ENCODE results near the gene PDLIM1.

The PDLIM1 gene

DNA sequence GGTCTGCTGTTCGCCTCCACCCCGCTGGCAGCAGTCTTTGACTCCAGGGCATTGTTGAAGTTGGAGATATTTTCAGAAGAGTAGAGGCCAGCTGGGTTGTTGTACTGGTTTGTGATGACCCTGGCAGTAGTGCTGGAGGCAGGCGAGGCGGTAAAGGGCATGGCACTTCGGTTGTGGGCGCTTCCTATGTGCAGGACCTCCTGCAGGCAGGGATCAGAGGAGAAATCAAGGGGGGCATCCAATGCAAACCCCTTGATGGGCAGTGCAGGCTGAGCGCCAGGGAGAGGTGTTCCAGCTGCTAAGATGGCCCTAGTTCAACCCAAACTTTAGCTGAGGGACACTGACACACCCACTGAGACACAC, 27.0 kb downstream of the PDLIM1 start:
- no peak for DNase-seq (ENCODE audit: low spot score)

GRCh38 chr10:95262763-95263518, 27.9 kb downstream of the PDLIM1 start:
- DNase-seq (ENCODE audit: low spot score), result no peak

DNA sequence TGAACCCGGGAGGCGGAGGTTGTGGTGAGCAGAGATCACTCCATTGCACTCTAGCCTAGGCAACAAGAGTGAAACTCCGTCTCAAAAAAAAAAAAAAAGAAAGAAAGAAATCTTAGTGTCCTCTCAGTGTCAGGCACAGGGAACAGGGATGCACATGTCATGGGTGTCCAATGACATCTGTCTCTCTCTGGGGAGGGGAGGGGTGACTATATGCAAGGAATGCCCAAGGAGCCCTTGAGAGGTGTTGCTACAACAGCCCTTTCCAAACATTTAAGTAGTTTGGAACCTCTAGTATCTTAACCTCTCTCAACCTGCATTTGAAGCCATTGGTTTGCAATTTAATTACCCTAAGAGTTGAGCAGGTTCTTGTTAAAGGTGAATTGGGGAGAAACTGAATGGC, 28.9 kb downstream of the PDLIM1 start:
- DNase-seq (ENCODE audit: low spot score), result no peak

DNA sequence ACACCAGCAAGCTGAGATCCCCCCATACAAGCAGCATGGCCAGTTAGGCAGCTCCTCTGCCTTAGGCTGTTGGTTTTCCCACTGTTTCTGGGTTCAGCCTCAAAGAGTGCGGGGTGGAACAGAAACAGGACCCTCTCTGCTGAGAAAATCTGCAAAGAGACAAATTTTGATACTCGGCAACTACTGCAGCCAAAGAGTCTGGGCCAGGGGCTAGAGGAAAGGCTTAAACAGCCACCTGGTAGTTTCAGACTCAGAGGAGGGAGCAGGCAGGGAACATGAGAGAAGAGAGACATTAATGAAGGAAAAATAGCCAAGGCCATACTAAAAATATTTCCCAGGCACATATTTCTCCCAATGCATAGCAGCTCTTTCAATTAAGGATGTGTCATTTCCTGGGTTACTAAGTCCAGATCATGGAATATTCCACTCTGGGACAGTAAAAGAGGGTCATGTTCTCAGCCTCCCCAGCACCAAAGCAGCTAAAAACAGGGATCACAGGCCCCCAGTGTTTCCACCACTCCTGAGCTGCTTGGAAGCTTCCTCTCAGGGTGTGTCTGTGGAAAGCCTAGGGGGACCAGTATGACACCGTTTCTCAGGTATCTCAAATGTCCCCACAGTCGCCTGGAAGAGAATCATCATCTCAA, 29.8 kb downstream of the PDLIM1 start:
- peak; percentile 54 for DNase-seq (ENCODE audit: low spot score)

DNA sequence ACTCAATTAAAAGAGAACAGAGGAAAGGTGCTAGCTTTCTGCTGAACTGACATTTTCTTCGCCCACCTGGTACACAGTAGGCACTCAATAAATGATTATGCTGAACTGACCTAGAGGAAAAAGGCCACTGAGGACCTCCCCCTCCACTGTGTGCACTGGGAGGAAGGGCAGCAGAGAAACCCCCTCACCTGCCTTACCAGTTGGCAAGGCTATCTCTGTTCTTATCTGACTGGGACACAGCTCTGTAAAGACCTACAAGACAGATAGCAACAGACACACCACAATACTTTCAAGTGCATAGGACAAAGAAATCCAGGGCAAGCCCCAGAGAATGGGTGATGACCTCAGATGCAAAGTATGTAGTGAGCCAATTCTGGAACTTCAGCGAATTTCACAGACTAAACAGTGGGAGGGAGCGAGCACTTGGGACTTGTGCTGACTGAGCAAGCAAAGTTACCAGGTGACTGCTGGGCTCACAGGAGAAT, 30.4 kb downstream of the PDLIM1 start:
- peak; percentile 28 for DNase-seq (ENCODE audit: low spot score)

GRCh38 chr10:95257849-95258248, 33.0 kb downstream of the PDLIM1 start:
- DNase-seq (ENCODE audit: low spot score), result no peak

- no peak for DNase-seq (ENCODE audit: low spot score)
These were observed 34.5 kb downstream of the PDLIM1 start for GRCh38 chr10:95256268-95256667.

- DNase-seq (ENCODE audit: low spot score), result no peak
These were observed 36.2 kb downstream of the PDLIM1 start for GRCh38 chr10:95254629-95255028.

- no peak for DNase-seq (ENCODE audit: low spot score)
These were observed 37.1 kb downstream of the PDLIM1 start for GRCh38 chr10:95253686-95254085.

- no peak for DNase-seq (ENCODE audit: low spot score)
These were observed 37.8 kb downstream of the PDLIM1 start for GRCh38 chr10:95253007-95253406.

GRCh38 chr10:95250856-95251255, 39.9 kb downstream of the PDLIM1 start:
- no peak for DNase-seq (ENCODE audit: low spot score)

GRCh38 chr10:95249467-95249866, 41.3 kb downstream of the PDLIM1 start:
- DNase-seq (ENCODE audit: low spot score), result no peak

GRCh38 chr10:95248989-95249388, 41.8 kb downstream of the PDLIM1 start:
- DNase-seq (ENCODE audit: low spot score), result no peak

GRCh38 chr10:95247881-95248583, 42.8 kb downstream of the PDLIM1 start:
- DNase-seq (ENCODE audit: low spot score), result no peak

DNA sequence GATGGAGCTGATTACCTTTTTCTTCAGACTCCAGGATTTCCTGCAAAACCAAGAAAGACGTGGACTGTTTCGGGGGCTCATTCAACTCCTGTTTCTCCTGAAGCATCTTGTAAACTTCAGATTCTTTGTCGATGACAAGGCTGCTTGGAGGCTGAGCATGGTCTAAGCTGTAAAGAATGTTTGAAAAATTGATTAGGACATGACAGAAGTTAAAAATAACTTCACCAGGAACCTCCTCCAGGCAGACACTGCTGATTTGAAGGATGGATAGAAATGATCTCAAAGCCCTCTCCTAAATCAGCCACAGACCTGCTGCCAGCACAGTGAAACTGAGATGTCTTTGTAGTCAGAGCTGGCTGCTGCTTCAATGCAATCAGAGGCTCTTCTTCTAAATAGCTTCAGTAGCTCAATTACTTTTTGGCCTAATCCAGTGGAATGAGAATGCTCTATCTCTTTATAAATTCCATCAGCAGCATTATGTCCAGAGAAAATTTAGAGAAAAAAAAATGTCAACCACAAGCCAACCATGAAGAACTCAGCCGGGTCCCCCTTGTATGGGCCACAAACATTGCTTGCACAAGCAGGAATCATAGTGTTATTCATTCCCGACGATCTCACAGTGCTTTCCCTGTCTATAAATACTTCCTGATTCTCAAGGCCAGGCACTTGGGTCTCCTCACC, 43.5 kb downstream of the PDLIM1 start:
- DNase-seq (ENCODE audit: low spot score), result no peak

GRCh38 chr10:95246582-95247051, 44.2 kb downstream of the PDLIM1 start:
- peak; percentile 52 for DNase-seq (ENCODE audit: low spot score)

- no peak for DNase-seq (ENCODE audit: low spot score)
These were observed 45.3 kb downstream of the PDLIM1 start for GRCh38 chr10:95245425-95246055.

DNA sequence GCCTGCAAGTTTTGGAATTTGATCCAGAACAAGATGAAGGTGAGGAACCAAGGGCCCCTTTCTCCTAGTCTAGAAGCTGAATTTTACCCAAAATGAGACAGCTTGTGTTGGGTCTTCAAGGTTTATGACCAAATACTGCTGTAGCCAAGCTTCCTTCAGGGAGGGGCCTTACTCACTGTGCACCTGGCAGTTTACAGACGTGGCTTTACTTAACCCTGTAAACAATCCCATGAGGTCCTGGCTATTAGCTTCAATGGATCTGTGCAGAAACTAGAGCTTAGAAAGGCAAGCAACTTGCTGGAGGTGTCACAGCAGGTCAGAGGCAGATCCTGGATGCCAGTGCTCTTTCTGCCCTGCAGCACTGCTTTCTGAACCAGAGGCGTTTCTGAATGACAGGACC, 46.7 kb downstream of the PDLIM1 start:
- no peak for DNase-seq (ENCODE audit: low spot score)

DNA sequence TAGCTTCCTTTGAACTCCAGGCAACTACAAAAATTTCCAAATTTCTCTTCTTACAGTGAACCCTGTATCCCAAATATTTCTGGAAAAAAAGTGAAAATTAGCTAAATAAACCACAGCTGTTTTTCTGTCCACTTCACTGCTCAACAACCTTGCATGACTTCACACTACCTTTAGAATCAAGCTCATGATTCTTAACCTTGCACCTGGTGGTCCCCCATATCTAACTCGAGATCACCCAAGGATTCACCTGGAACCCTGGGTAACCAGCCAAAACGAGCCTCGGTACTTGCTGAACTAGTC, 47.5 kb downstream of the PDLIM1 start:
- no peak for DNase-seq (ENCODE audit: low spot score)

DNA sequence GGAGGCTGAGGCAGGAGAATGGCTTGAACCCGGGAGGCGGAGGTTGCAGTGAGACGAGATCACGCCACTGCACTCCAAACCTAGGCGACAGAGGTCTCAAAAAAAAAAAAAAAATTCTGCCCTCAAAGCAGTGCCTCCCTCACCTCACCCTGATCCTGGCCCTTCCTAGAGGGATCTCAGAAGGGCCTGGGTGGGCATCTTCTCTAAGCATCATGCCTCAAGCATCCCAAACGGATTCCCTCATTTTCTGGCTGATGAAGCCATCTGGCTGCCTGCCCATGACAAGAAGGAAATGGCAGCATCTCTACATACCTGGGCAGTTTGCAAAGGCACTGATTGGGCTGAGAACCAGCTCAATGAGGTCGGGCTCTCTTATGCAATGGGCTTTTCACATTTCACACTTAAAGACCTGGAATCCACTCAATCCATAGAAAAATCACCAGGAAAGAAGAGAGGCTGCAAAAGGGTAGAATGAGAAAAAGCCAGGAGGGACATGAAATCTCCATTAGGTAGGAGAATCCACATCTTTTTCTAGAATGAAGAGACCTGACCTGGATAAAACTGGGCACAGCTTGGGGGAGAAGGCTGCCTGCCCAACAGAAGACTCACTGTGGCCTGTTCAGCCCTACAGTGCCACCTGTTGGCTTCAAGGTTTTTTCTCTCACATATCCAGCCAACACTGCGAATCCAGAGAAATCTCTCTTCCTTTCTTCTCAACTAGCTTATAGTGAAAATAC, 48.1 kb downstream of the PDLIM1 start:
- peak; percentile 63 for DNase-seq (ENCODE audit: low spot score)

- no peak for DNase-seq (ENCODE audit: low spot score)
These were observed 49.3 kb downstream of the PDLIM1 start for GRCh38 chr10:95241533-95241932.
